DND-41 (cell line): Measurements from ENCODE around the gene ZNF384.

Experiments used
- ATAC-seq: fragments of 200-7000 bp; cut with Tn5 transposase; 3 replicates; pipeline ENCODE4 v1.9.1; 2021; ENCODE audit warnings: low read depth; ENCODE audit not compliant: insufficient read depth
- DNase-seq: peaks from one replicate; pipeline ENCODE4 v3.0.0-alpha.2; 2020
- H2AFZ ChIP-seq: 2 replicates; pipeline ENCODE4 v1.6.0; 2012; ENCODE audit warnings: low read depth, low read length
- H3K27ac ChIP-seq: 2 replicates; pipeline ENCODE4 v1.5.1; 2012; ENCODE audit warnings: low read length, inconsistent platforms
- H3K27me3 ChIP-seq: fragments of 200-600 bp; sonication (generic); 2 replicates; pipeline ENCODE4 v1.6.0; 2012; ENCODE audit warnings: low read length, mild to moderate bottlenecking, inconsistent platforms; ENCODE audit not compliant: insufficient read depth, poor library complexity
- H3K36me3 ChIP-seq: 2 replicates; pipeline ENCODE4 v1.5.1; 2012; ENCODE audit warnings: low read length, inconsistent platforms; ENCODE audit not compliant: insufficient read depth
- H3K4me1 ChIP-seq: 2 replicates; pipeline ENCODE4 v1.5.1; 2012; ENCODE audit warnings: mild to moderate bottlenecking, low read length; ENCODE audit not compliant: insufficient read depth
- H3K4me2 ChIP-seq: 2 replicates; pipeline ENCODE4 v1.6.0; 2012; ENCODE audit warnings: mild to moderate bottlenecking, moderate library complexity, low read length, inconsistent platforms; ENCODE audit not compliant: insufficient read depth
- H3K4me3 ChIP-seq, 2 experiments: fragments of 200-600 bp in 1 of 2; shearing (Covaris generic) in 1 of 2; 2 replicates each; pipeline ENCODE4 v1.5.1; 2012 to 2016; ENCODE audit warnings: inconsistent platforms in 2 of 2, low read length in 2 of 2, mild to moderate bottlenecking in 2 of 2, low read depth in 1 of 2, moderate library complexity in 1 of 2
- H3K79me2 ChIP-seq: 2 replicates; pipeline ENCODE4 v1.6.0; 2012; ENCODE audit warnings: low read length, inconsistent platforms; ENCODE audit not compliant: insufficient read depth
- H3K9ac ChIP-seq: 2 replicates; pipeline ENCODE4 v1.6.0; 2012; ENCODE audit warnings: low read depth, mild to moderate bottlenecking, inconsistent platforms, low read length, moderate library complexity
- H3K9me3 ChIP-seq: 2 replicates; pipeline ENCODE4 v1.5.1; 2012; ENCODE audit warnings: low read length, moderate library complexity, mild to moderate bottlenecking, inconsistent platforms; ENCODE audit not compliant: insufficient read depth, severe bottlenecking
- H4K20me1 ChIP-seq: 2 replicates; pipeline ENCODE4 v1.6.0; 2012; ENCODE audit warnings: low read length; ENCODE audit not compliant: insufficient read depth
- EZH2 ChIP-seq: IDR thresholded peaks from 3 replicates; pipeline ENCODE4 v1.6.1; 2012; ENCODE audit warnings: borderline replicate concordance, low read depth, mild to moderate bottlenecking, moderate library complexity, low read length, inconsistent platforms; ENCODE audit not compliant: severe bottlenecking
- TF ChIP-seq, protein P1 (sequence below): IDR thresholded peaks from 2 replicates; pipeline ENCODE4 v1.5.1; 2012; ENCODE audit warnings: borderline replicate concordance, low read length, moderate library complexity, mild to moderate bottlenecking; ENCODE audit not compliant: poor library complexity, severe bottlenecking; ENCODE audit errors: extremely low read depth

Gene ZNF384

DNA sequence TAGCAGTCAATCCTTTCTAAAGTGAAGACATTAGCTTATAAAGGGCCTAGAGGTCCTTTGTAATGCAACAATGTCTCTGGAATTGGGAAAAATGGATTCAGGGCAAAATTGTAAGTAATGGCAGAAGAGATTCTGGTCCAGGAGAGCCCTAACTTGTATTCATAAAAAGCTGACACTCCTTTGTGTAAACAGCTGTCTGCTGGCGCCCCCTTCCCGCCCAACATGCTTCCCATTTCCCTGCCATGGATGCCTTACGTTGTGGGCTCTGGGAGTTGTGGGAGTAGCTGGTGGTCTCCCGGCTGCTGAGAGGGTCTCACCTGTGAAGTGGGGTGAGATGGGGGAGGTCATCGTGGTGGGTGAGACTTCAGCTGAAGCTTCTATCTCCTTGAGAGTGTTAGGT, 44.3 kb downstream of the ZNF384 start:
- DNase-seq (no peak), ATAC-seq (peak; percentile 42; the same call in 2 of the 3 replicates)
- no peak overlapping the region for H2AFZ ChIP-seq
- H3K27me3 ChIP-seq, result no peaks in the 10 kb centered on the region
- H3K9ac ChIP-seq, result no peak overlapping the region
- no peaks in the 10 kb centered on the region for H3K79me2 ChIP-seq
- TF ChIP-seq, protein P1, sequence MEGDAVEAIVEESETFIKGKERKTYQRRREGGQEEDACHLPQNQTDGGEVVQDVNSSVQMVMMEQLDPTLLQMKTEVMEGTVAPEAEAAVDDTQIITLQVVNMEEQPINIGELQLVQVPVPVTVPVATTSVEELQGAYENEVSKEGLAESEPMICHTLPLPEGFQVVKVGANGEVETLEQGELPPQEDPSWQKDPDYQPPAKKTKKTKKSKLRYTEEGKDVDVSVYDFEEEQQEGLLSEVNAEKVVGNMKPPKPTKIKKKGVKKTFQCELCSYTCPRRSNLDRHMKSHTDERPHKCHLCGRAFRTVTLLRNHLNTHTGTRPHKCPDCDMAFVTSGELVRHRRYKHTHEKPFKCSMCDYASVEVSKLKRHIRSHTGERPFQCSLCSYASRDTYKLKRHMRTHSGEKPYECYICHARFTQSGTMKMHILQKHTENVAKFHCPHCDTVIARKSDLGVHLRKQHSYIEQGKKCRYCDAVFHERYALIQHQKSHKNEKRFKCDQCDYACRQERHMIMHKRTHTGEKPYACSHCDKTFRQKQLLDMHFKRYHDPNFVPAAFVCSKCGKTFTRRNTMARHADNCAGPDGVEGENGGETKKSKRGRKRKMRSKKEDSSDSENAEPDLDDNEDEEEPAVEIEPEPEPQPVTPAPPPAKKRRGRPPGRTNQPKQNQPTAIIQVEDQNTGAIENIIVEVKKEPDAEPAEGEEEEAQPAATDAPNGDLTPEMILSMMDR, result peak; percentile 57
- no peak for TF ChIP-seq EZH2
- no peak overlapping the region for H3K4me2 ChIP-seq
- H3K4me1 ChIP-seq, result no peaks in the 10 kb centered on the region; the same call in 1 of the 2 replicates
- H3K9me3 ChIP-seq, result no peaks in the 10 kb centered on the region
- peaks cover 9% of the 10 kb centered on the region for H3K36me3 ChIP-seq
- H4K20me1 ChIP-seq, result no peaks in the 10 kb centered on the region
- no peak overlapping the region for H3K4me3 ChIP-seq
- no peak overlapping the region for H3K27ac ChIP-seq

DNA sequence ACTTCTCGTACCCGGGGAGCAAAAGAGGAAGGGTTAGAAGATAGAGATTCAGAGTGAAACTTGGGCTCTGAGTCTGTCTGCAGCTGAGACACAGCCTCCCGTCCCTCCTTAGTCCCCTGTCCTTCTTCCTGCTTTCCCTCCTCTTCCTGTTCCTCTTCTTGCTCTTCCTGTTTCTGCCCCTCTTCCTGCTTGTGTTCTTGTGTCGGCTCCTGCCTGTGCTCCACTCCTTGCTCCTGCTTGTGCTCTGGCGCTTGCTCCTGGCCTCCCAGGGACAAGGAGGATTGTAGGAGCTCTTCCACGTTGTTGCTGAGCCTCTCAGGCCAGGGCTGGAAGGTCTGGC, 44.9 kb downstream of the ZNF384 start:
- DNase-seq (no peak), ATAC-seq (no peak)
- Histone ChIP-seq H3K36me3 (peaks cover 8% of the 10 kb centered on the region), H3K9me3 (no peaks in the 10 kb centered on the region), H3K4me2 (no peak overlapping the region), H3K4me3 (no peak overlapping the region), H4K20me1 (no peaks in the 10 kb centered on the region), H3K79me2 (no peaks in the 10 kb centered on the region), H3K27ac (no peak overlapping the region), H3K4me1 (no peaks in the 10 kb centered on the region; the same call in 1 of the 2 replicates), H3K9ac (no peak overlapping the region), H3K27me3 (no peaks in the 10 kb centered on the region), H2AFZ (0 out of 2 replicates have a peak overlapping the region, but pooled peaks have one; percentile 24)
- no peak for TF ChIP-seq EZH2

DNA sequence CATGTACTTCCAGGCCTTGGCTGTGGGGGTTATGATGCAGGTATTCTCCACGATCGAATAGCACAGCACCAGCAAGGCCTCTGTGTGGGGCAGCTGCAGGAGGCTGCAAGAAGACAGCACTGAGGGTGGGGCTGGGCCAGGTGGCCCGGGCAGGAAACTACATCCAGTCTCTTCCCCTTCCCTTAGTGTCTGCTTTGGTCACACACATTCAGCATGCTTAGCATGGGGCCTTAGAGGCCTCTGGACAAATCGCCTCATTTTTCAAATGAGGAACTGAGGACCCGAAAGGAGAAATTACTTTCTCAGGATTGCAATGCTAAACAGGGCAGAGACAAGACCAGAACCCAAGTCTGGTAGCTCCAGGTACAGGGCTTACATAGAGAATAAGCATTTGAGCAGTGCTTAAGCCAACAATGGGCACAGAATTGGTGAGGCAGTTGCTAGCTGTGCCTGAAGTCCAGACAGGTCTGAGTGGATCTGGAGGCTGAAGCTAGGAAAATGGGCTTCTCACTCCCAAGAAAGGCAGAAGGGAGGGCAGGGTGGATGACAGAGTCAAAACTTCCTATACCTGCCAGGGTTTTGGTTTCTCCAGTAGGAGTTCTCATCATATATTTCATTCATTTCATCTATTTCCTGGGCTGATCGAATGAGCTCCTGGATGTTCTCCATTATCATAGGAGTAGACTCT, 45.5 kb downstream of the ZNF384 start:
- no peak overlapping the region for H3K4me3 ChIP-seq
- no peaks in the 10 kb centered on the region for H3K27me3 ChIP-seq
- H2AFZ ChIP-seq, result 0 out of 2 replicates have a peak overlapping the region, but pooled peaks have one; percentile 24
- H3K9me3 ChIP-seq, result no peaks in the 10 kb centered on the region
- H3K79me2 ChIP-seq, result no peaks in the 10 kb centered on the region
- no peak for TF ChIP-seq EZH2
- TF ChIP-seq, protein P1, result no peak
- no peaks in the 10 kb centered on the region for H4K20me1 ChIP-seq
- no peak overlapping the region for H3K4me2 ChIP-seq
- DNase-seq (no peak), ATAC-seq (no peak)
- no peaks in the 10 kb centered on the region; the same call in 1 of the 2 replicates for H3K4me1 ChIP-seq
- H3K9ac ChIP-seq, result no peak overlapping the region
- peaks cover 8% of the 10 kb centered on the region for H3K36me3 ChIP-seq
- H3K27ac ChIP-seq, result no peak overlapping the region

DNA sequence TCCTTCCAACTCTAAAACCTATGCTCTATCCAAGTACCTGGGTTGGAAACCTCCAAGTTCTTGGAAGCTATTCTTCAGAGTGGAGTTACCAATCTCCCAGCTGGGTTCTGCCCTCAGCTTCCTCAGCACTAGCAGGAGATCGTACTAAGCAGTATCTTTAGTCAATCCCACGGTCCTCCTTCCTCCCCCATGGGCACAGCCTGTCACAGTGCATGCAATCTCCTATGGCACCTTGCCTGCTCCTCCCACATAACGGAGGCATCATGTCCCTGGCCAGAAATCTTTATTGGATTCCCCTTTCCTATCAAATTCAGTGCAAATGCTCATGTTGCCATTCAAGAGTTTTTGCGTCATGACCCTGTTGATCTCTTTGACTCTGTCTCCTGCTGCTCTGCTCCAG, 48.0 kb downstream of the ZNF384 start:
- no peak for TF ChIP-seq EZH2
- TF ChIP-seq, protein P1, result no peak
- H3K9me3 ChIP-seq, result no peaks in the 10 kb centered on the region

More for the DNA sequence above, 48.0 kb downstream of the ZNF384 start:
- Histone ChIP-seq H3K79me2 (no peaks in the 10 kb centered on the region), H3K27me3 (no peaks in the 10 kb centered on the region), H3K27ac (no peak overlapping the region), H2AFZ (no peak overlapping the region), H3K4me2 (no peak overlapping the region), H3K9ac (no peak overlapping the region), H3K4me3 (no peak overlapping the region), H4K20me1 (peaks cover 1% of the 10 kb centered on the region; the same call in 1 of the 2 replicates), H3K4me1 (peaks cover 4% of the 10 kb centered on the region), H3K36me3 (no peaks in the 10 kb centered on the region)
- ATAC-seq, result no peak
- no peak for DNase-seq
